HCT116 (cell line): ENCODE data around the gene ITIH5. TPM values are rescaled to one million over a fixed set of nuclear protein-coding genes. Genes with fewer than 3 reads are reported as not detected.
A peak's percentile ranks its signal among the peaks of the same experiment; 100 is the strongest.

ENCODE experiments used
- ATAC-seq: fragments of 200-7000 bp; cut with Tn5 transposase; 2 replicates; pipeline ENCODE4 v1.9.1; 2020; ENCODE audit warnings: mild to moderate bottlenecking, moderate library complexity
- BruUV-seq: library from RNA; stranded (reverse); fragments of 400-500 nt; replicated peaks from 2 replicates; lab custom pipeline; 2021; lab: Mats Ljungman, UMichigan
- CTCF ChIA-PET: fragments of 300-600 bp; sonication (Branson Sonifier 250); formaldehyde crosslinking; loops from one replicate; lab custom pipeline; 2021; ENCODE audit warnings: antibody characterized with exemption; lab: Charles Lee
- POLR2A ChIA-PET: fragments of 300-600, 350-600 bp; sonication (Branson Sonifier 250); formaldehyde crosslinking; loops from one replicate; lab custom pipeline; 2021; ENCODE audit warnings: antibody characterized with exemption; lab: Charles Lee
- RAD21 ChIA-PET, 2 experiments: fragments of 300-600 bp; sonication (Branson Sonifier 250); formaldehyde crosslinking; loops; one replicate each; lab custom pipeline; 2023; ENCODE audit warnings: low total read pairs in 2 of 2; ENCODE audit not compliant: uncharacterized antibody in 2 of 2, unreplicated experiment in 2 of 2, low non-redundant PET in 1 of 2; lab: Charles Lee
- DNase-seq: peaks from one replicate; pipeline ENCODE4 v3.0.0-alpha.2; 2010; ENCODE audit warnings: low read depth, low spot score
- H2AFZ ChIP-seq: fragments of 200-600 bp; shearing (Covaris generic), sonication (generic); 2 replicates; pipeline ENCODE4 v1.6.1; 2017; ENCODE audit warnings: low read depth, mixed run types, mixed read lengths, antibody characterized with exemption, low read length; ENCODE audit not compliant: poor library complexity, severe bottlenecking
- H3K27ac ChIP-seq: 2 replicates; pipeline ENCODE4 v1.5.1; 2012; ENCODE audit warnings: low read depth, low read length
- H3K27me3 ChIP-seq: fragments of 200-600 bp; sonication (generic); 2 replicates; pipeline ENCODE4 v1.6.1; 2016; ENCODE audit warnings: mixed run types, low read length, mixed read lengths; ENCODE audit not compliant: insufficient read depth
- H3K36me3 ChIP-seq, 2 experiments: fragments of 200-500 bp in 1 of 2; fragments of 200-600 bp in 1 of 2; sonication (Bioruptor generic) in 1 of 2; sonication (generic) in 1 of 2; 2 replicates each; pipeline versions ENCODE4 v1.5.1 to v1.6.1; 2014 to 2016; ENCODE audit warnings: low read length in 2 of 2, inconsistent platforms in 1 of 2, mixed read lengths in 1 of 2, mixed run types in 1 of 2; ENCODE audit not compliant: insufficient read depth in 2 of 2, control insufficient read depth in 1 of 2
- H3K4me1 ChIP-seq, 2 experiments: fragments of 200-600 bp in 1 of 2; sonication (generic) in 1 of 2; 2 replicates each; pipeline versions ENCODE4 v1.5.1 to v1.6.1; 2012 to 2017; ENCODE audit warnings: low read length in 2 of 2, inconsistent platforms in 1 of 2, mild to moderate bottlenecking in 1 of 2, mixed read lengths in 1 of 2, mixed run types in 1 of 2, moderate library complexity in 1 of 2; ENCODE audit not compliant: insufficient read depth in 2 of 2, control insufficient read depth in 1 of 2
- H3K4me2 ChIP-seq: fragments of 200-600 bp; sonication (generic); 2 replicates; pipeline ENCODE4 v1.6.1; 2017; ENCODE audit warnings: mixed run types, low read length, mixed read lengths
- H3K4me3 ChIP-seq, 2 experiments: fragments of 200-600 bp in 1 of 2; sonication (generic) in 1 of 2; replicated peaks in 1 of 2; 2 replicates each; pipeline ENCODE4 v1.5.1; 2011 to 2016; ENCODE audit warnings: low read length in 2 of 2, control low read depth in 1 of 2, low read depth in 1 of 2, mild to moderate bottlenecking in 1 of 2, mixed read lengths in 1 of 2, mixed run types in 1 of 2
- H3K79me2 ChIP-seq: fragments of 200-600 bp; sonication (generic); 2 replicates; pipeline ENCODE4 v1.6.1; 2017; ENCODE audit warnings: mild to moderate bottlenecking, mixed run types, low read length, moderate library complexity, mixed read lengths; ENCODE audit not compliant: insufficient read depth
- H3K9ac ChIP-seq: fragments of 200-600 bp; sonication (generic); 2 replicates; pipeline ENCODE4 v1.6.1; 2016; ENCODE audit warnings: low read length, mixed read lengths
- H3K9me2 ChIP-seq: fragments of 200-600 bp; sonication (generic), shearing (Covaris generic); 2 replicates; pipeline ENCODE4 v1.6.1; 2017; ENCODE audit warnings: mixed run types, mild to moderate bottlenecking, moderate library complexity; ENCODE audit not compliant: insufficient read depth
- H3K9me3 ChIP-seq, 2 experiments: fragments of 200-500 bp in 1 of 2; fragments of 200-600 bp in 1 of 2; sonication (Bioruptor generic) in 1 of 2; sonication (generic) in 1 of 2; 2 replicates each; pipeline ENCODE4 v1.6.1; 2014 to 2017; ENCODE audit warnings: low read length in 2 of 2, mixed read lengths in 2 of 2, inconsistent platforms in 1 of 2, low read depth in 1 of 2, mild to moderate bottlenecking in 1 of 2, mixed run types in 1 of 2, moderate library complexity in 1 of 2; ENCODE audit not compliant: control insufficient read depth in 1 of 2, insufficient read depth in 1 of 2
- H4K20me1 ChIP-seq: fragments of 200-600 bp; sonication (generic), shearing (Covaris generic); 2 replicates; pipeline ENCODE4 v1.6.1; 2017; ENCODE audit warnings: mixed run types, mild to moderate bottlenecking, moderate library complexity; ENCODE audit not compliant: insufficient read depth
- CBX3 ChIP-seq: IDR thresholded peaks from 2 replicates; pipeline ENCODE4 v1.6.1; 2012; ENCODE audit warnings: low read depth
- CEBPB ChIP-seq: IDR thresholded peaks from 2 replicates; pipeline ENCODE4 v1.6.1; 2012; ENCODE audit warnings: low read depth
- EGR1 ChIP-seq: IDR thresholded peaks from 2 replicates; pipeline ENCODE4 v1.6.1; 2012; ENCODE audit warnings: low read depth
- ELF1 ChIP-seq: IDR thresholded peaks from 2 replicates; pipeline ENCODE4 v1.6.1; 2012; ENCODE audit warnings: low read depth, borderline replicate concordance
- EZH2 ChIP-seq: fragments of 200-600 bp; sonication (generic); IDR thresholded peaks from 2 replicates; pipeline ENCODE4 v1.6.1; 2017; ENCODE audit warnings: antibody characterized with exemption, mixed run types
- EZH2phosphoT487 ChIP-seq: fragments of 200-600 bp; IDR thresholded peaks from 2 replicates; pipeline ENCODE4 v1.6.1; 2018; ENCODE audit warnings: antibody characterized with exemption, borderline replicate concordance
- FOSL1 ChIP-seq: IDR thresholded peaks from 2 replicates; pipeline ENCODE4 v1.6.1; 2012; ENCODE audit warnings: low read depth
- POLR2A ChIP-seq: IDR thresholded peaks from 2 replicates; pipeline ENCODE4 v1.7.0; 2011; ENCODE audit warnings: borderline replicate concordance; ENCODE audit not compliant: insufficient read depth, insufficient read length; ENCODE audit errors: extremely low read depth
- POLR2AphosphoS5 ChIP-seq: IDR thresholded peaks from 2 replicates; pipeline ENCODE4 v1.6.1; 2011; ENCODE audit warnings: mild to moderate bottlenecking, low read depth, low read length, moderate library complexity
- SIN3A ChIP-seq: IDR thresholded peaks from 2 replicates; pipeline ENCODE4 v1.6.1; 2012; ENCODE audit warnings: low read depth
- ZFX ChIP-seq: fragments of 450-650 bp; IDR thresholded peaks from 2 replicates; pipeline ENCODE4 v1.6.1; 2017
- intact Hi-C: fragments of 100-400 bp; cut with micrococcal nuclease; formaldehyde crosslinking; loops from 2 replicates; pipeline ENCODE4 v1.10.0; 2022
- total RNA-seq: library from RNA; stranded (reverse); gene quantifications from one replicate; pipeline ENCODE4 v1.2.1, GENCODE V29; 2021; ENCODE audit not compliant: unreplicated experiment
- TF ChIP-seq, protein P1 (sequence below): IDR thresholded peaks from 2 replicates; pipeline ENCODE4 v1.6.1; 2012
- TF ChIP-seq, protein P2 (sequence below), 3 experiments: fragments of 200-600 bp in 1 of 3; sonication (generic) in 1 of 3; IDR thresholded peaks in 2 of 3; conservative IDR thresholded peaks in 1 of 3; 2 replicates each; pipeline ENCODE4 v1.5.1; 2012 to 2017; ENCODE audit warnings: low read depth in 2 of 3, low read length in 2 of 3, antibody characterized with exemption in 1 of 3, borderline replicate concordance in 1 of 3, control low read depth in 1 of 3, mild to moderate bottlenecking in 1 of 3, mixed read lengths in 1 of 3, mixed run types in 1 of 3, moderate library complexity in 1 of 3; ENCODE audit not compliant: insufficient read depth in 1 of 3
- TF ChIP-seq, protein P3 (sequence below): IDR thresholded peaks from 2 replicates; pipeline ENCODE4 v1.6.1; 2012

The ITIH5 gene
- total RNA-seq, 1 experiment from 2014 or later, result not detected

DNA sequence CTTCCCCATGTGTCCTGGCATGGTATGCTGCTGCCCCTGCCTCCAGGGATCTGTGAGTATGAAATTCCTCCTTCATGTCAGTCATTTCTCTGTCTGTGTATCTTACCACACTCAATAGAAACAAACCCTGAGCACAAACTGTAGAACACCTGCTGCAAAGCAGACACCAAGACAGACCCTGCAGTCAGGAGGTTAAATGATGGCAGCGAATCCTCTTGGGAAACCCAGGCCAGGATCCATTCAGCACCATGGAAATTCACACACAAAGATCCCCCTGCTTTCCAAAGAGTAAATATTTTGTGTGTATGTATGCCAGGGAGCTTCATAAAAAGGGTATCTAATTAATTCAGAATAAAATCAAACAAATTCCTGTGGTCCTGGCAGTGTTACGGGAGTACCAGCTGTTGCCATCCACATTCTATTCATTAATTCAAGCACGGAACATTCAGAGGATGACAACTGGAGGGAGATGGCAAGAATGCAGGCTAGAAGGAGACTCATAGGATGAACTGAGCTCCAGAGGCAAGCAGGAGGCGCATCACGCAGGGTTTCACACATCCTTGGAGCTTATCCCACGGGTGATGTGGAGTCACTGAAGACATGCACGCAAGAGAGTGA, 14.8 kb downstream of the ITIH5 start (continued):
- TF ChIP-seq FOSL1, result no peak
- TF ChIP-seq, protein P1, sequence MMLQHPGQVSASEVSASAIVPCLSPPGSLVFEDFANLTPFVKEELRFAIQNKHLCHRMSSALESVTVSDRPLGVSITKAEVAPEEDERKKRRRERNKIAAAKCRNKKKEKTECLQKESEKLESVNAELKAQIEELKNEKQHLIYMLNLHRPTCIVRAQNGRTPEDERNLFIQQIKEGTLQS, result no peak
- TF ChIP-seq CBX3, result no peak
- TF ChIP-seq SIN3A, result no peak
- TF ChIP-seq EZH2, result no peak
- TF ChIP-seq CEBPB, result no peak
- TF ChIP-seq, all 23 proteins: peak for 0

DNA sequence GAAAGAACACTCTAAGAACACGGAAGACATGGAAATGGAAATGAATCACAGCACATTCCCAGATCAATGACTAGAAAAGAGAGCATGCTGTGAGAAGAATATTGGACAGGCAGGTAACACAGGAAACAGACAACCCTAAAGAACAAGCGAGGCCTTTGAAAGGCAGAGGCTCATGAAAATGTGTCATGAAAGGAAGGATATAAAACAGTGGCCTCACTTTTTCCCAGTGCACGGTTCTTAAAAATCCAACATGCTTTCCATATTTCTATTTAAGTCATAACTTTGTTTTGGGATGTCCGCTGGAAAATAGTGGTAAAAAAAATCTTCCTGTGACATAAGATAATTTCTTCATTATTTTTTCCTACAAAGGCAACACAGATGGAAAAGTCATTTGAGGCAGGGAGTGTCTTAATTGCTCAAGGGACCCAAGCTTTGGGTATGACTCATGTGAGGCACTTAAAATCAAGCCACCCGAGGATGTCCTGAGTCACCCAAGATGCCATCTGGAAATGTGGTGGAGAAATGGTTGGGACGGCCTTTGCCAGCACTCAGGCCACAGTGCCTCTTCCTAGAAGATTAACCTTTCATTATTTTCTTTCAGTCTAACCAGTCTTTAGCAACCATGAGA, 17.0 kb downstream of the ITIH5 start:
- H3K79me2 ChIP-seq, result no peaks in the 10 kb centered on the region
- ChIA-PET RAD21 (no interaction called here), CTCF (no interaction called here), POLR2A (no interaction called here)
- H3K4me1 ChIP-seq, result peaks cover 0 to 3% of the 10 kb centered on the region in 2 experiments; a peak in 1 of 4 replicates
- no peak for ATAC-seq
- no peak overlapping the region for H2AFZ ChIP-seq
- H3K36me3 ChIP-seq, result no peaks in the 10 kb centered on the region
- no peak overlapping the region for H3K4me3 ChIP-seq
- no peaks in the 10 kb centered on the region for H3K9me3 ChIP-seq
- no peaks in the 10 kb centered on the region for H4K20me1 ChIP-seq
- no peak overlapping the region for H3K4me2 ChIP-seq
- no peak overlapping the region for H3K9ac ChIP-seq
- BruUV-seq, result no TSS peak
- DNase-seq, result peak; percentile 15
- H3K27me3 ChIP-seq, result peaks cover 19% of the 10 kb centered on the region; the same call in 1 of the 2 replicates
- H3K9me2 ChIP-seq, result no peaks in the 10 kb centered on the region
- peak; percentile 30; the same call in 1 of the 2 replicates for TF ChIP-seq FOSL1
- TF ChIP-seq CEBPB, result no peak
- intact Hi-C loops, result no loop called here
- no peak overlapping the region for H3K27ac ChIP-seq

DNA sequence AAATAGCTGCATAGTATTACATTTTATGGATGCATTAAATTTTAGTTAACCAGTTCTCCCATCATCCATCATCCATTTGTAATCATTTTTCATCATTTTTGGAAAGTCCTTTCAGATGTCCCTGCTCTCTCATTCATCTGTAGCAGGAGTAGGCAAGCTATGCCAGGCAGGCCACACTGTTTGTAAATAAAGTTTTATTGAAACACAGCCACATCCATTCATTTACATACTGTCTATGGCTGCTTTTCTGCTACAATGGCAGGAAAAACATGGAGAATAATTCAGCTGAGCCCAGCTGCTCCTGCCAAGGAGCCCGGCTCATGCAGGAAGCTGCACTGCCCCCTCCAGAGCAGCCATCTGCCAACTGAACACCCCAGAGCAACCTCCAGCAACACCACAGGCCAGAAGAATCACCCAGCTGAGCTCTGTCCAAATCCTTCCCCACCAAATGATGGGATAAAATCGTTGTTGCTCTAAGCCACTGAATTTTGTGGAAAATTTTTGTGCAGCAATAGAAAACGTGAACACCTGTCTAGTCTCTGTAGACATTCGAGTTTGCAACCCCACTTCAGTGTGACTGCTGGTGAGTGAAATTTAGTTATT, 19.6 kb downstream of the ITIH5 start:
- no peak overlapping the region for H3K9ac ChIP-seq
- RAD21 ChIA-PET, result no interaction called here
- no peaks in the 10 kb centered on the region for H3K9me2 ChIP-seq
- H4K20me1 ChIP-seq, result no peaks in the 10 kb centered on the region
- no peak for DNase-seq
- no peak overlapping the region for H3K4me2 ChIP-seq
- peaks cover 0 to 3% of the 10 kb centered on the region in 2 experiments; a peak in 1 of 4 replicates for H3K4me1 ChIP-seq
- no peaks in the 10 kb centered on the region for H3K36me3 ChIP-seq
- no peaks in the 10 kb centered on the region for H3K9me3 ChIP-seq
- no peak for ATAC-seq
- POLR2A ChIA-PET, result no interaction called here
- no TSS peak for BruUV-seq
- no peak overlapping the region for H3K4me3 ChIP-seq
- intact Hi-C loops, result no loop called here
- H3K27me3 ChIP-seq, result peaks cover 17% of the 10 kb centered on the region
- CTCF ChIA-PET, result no interaction called here
- H3K27ac ChIP-seq, result no peak overlapping the region
- H2AFZ ChIP-seq, result no peak overlapping the region
- H3K79me2 ChIP-seq, result no peaks in the 10 kb centered on the region
- TF ChIP-seq ZFX (no peak), ELF1 (no peak), EZH2phosphoT487 (no peak), EZH2 (no peak), EGR1 (no peak), POLR2A (no peak), CEBPB (no peak), POLR2AphosphoS5 (no peak)
- TF ChIP-seq, protein P2, sequence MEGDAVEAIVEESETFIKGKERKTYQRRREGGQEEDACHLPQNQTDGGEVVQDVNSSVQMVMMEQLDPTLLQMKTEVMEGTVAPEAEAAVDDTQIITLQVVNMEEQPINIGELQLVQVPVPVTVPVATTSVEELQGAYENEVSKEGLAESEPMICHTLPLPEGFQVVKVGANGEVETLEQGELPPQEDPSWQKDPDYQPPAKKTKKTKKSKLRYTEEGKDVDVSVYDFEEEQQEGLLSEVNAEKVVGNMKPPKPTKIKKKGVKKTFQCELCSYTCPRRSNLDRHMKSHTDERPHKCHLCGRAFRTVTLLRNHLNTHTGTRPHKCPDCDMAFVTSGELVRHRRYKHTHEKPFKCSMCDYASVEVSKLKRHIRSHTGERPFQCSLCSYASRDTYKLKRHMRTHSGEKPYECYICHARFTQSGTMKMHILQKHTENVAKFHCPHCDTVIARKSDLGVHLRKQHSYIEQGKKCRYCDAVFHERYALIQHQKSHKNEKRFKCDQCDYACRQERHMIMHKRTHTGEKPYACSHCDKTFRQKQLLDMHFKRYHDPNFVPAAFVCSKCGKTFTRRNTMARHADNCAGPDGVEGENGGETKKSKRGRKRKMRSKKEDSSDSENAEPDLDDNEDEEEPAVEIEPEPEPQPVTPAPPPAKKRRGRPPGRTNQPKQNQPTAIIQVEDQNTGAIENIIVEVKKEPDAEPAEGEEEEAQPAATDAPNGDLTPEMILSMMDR (IDR thresholded peaks at IDR 0.05 in 2 of 3, conservative IDR thresholded peaks at IDR 0.05 in 1 of 3; ENCODE audit: borderline replicate concordance in 1 of 3, insufficient read depth in 1 of 3, low read depth in 2 of 3, low read length in 2 of 3), result no peak
- TF ChIP-seq, protein P3, sequence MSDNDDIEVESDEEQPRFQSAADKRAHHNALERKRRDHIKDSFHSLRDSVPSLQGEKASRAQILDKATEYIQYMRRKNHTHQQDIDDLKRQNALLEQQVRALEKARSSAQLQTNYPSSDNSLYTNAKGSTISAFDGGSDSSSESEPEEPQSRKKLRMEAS, result no peak
